Metanephros (tissue), 2 donors: ENCODE measurements around the gene ZNF827. TPM values are rescaled to one million over a fixed set of nuclear protein-coding genes. Genes with fewer than 3 reads are reported as not detected.

ENCODE experiments used
- small RNA-seq: library from RNA; depleted of rRNA; stranded (forward); fragments of <200 nt; gene quantifications from one replicate; pipeline ENCODE3, GENCODE V24; 2014; ENCODE audit warnings: low replicate concordance
- total RNA-seq: library from RNA; depleted of rRNA; stranded (reverse); fragments of >200 nt; gene quantifications from one replicate; pipeline ENCODE4 v1.2.3, GENCODE V29; 2014

The ZNF827 gene
- 27.3 TPM for total RNA-seq

GRCh38 chr4:145938618-145939440 lies at the start of gene ZNF827:
Gene ZNF827, minus strand, starts transcription at chr4:145938823. Its CDS starts 416 bp downstream, at chr4:145938407.

Small RNAs within 50 kb of the gene (small RNA-seq; reads per million reads assigned to genes)
- not detected for gene RF00019

Other genes starting within 250 kb of the ZNF827 start
- gene LSM6, start 236.9 kb upstream of the ZNF827 start, total RNA-seq = 72.0 TPM